ENCODE data around the gene FLNA.

DNA sequence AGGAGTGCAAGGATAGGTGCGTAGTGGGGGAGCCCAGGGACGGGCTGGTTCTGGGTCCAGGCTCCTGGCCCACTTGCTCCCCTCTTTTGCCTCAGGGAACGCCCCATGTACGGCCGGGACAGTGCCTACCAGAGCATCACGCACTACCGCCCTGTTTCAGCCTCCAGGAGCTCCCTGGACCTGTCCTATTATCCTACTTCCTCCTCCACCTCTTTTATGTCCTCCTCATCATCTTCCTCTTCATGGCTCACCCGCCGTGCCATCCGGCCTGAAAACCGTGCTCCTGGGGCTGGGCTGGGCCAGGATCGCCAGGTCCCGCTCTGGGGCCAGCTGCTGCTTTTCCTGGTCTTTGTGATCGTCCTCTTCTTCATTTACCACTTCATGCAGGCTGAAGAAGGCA lies 6.4 kb upstream of the FLNA start:
- TF ChIP-seq, protein P1, sequence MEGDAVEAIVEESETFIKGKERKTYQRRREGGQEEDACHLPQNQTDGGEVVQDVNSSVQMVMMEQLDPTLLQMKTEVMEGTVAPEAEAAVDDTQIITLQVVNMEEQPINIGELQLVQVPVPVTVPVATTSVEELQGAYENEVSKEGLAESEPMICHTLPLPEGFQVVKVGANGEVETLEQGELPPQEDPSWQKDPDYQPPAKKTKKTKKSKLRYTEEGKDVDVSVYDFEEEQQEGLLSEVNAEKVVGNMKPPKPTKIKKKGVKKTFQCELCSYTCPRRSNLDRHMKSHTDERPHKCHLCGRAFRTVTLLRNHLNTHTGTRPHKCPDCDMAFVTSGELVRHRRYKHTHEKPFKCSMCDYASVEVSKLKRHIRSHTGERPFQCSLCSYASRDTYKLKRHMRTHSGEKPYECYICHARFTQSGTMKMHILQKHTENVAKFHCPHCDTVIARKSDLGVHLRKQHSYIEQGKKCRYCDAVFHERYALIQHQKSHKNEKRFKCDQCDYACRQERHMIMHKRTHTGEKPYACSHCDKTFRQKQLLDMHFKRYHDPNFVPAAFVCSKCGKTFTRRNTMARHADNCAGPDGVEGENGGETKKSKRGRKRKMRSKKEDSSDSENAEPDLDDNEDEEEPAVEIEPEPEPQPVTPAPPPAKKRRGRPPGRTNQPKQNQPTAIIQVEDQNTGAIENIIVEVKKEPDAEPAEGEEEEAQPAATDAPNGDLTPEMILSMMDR (conservative IDR thresholded peaks at IDR 0.05) = no peak
- no peak for TF ChIP-seq EZH2 (IDR thresholded peaks at IDR 0.05; ENCODE audit: low read depth)

All from PC-9 (cell line).